Measurements from ENCODE around the gene UBL5. TPM values are rescaled to one million over a fixed set of nuclear protein-coding genes. Genes with fewer than 3 reads are reported as not detected.
A peak's percentile ranks its signal among the peaks of the same experiment; 100 is the strongest.

The UBL5 gene
- polyA plus RNA-seq, 1 donor from 2014 or later = 1,364 TPM

- TF ChIP-seq REST (IDR thresholded peaks at IDR 0.05; ENCODE audit: borderline replicate concordance) = peak; percentile 57
These were observed 35.3 kb upstream of the UBL5 start (continued) for GRCh38 chr19:9792206-9793070.

- no peaks in the 10 kb centered on the region for H3K36me3 ChIP-seq (ENCODE audit: insufficient read depth, low read length)
- H3K9me2 ChIP-seq (ENCODE audit: insufficient read depth, low read length) = no peaks in the 10 kb centered on the region
- peak overlapping the region; percentile 95 for H3K9ac ChIP-seq (ENCODE audit: low read length)
- no peaks in the 10 kb centered on the region for H3K79me2 ChIP-seq (replicated peaks; ENCODE audit: insufficient read depth, low read length)
- peak overlapping the region; percentile 62 for H3K4me2 ChIP-seq (ENCODE audit: low read length)
- peak overlapping the region; percentile 93 for H3K27ac ChIP-seq (ENCODE audit: low read length)
- no peaks in the 10 kb centered on the region for H3K27me3 ChIP-seq (ENCODE audit: insufficient read depth, low read depth, low read length)
- no peaks in the 10 kb centered on the region for H3K9me3 ChIP-seq (ENCODE audit: low read length)
- no peaks in the 10 kb centered on the region for H3F3A ChIP-seq (ENCODE audit: insufficient read depth, low read length, poor library complexity, severe bottlenecking)
- H4K20me1 ChIP-seq (ENCODE audit: insufficient read depth) = no peaks in the 10 kb centered on the region
- no peak for TF ChIP-seq EP300 (conservative IDR thresholded peaks at IDR 0.05; ENCODE audit: poor library complexity, severe bottlenecking)
- peak; percentile 66 for TF ChIP-seq MXI1 (conservative IDR thresholded peaks at IDR 0.05; ENCODE audit: poor library complexity, severe bottlenecking)
- no peak for TF ChIP-seq EZH2 (IDR thresholded peaks at IDR 0.05; ENCODE audit: borderline replicate concordance, insufficient read depth, low read length, poor library complexity, severe bottlenecking)
- TF ChIP-seq TAF1 (IDR thresholded peaks at IDR 0.05; ENCODE audit: low read depth) = no peak
- no peak for TF ChIP-seq RAD21 (conservative IDR thresholded peaks at IDR 0.05)
- peak overlapping the region; percentile 91 for H2AFZ ChIP-seq (ENCODE audit: low read depth, low read length)
- peak overlapping the region; percentile 78 for H3K4me3 ChIP-seq (ENCODE audit: low read length)
These were observed 34.6 kb upstream of the UBL5 start for GRCh38 chr19:9793071-9793591.

- Histone ChIP-seq H2AFZ (ENCODE audit: low read depth, low read length) (no peak overlapping the region), H3K27me3 (ENCODE audit: insufficient read depth, low read depth, low read length) (no peaks in the 10 kb centered on the region), H3K36me3 (ENCODE audit: insufficient read depth, low read length) (no peaks in the 10 kb centered on the region), H3K79me2 (replicated peaks; ENCODE audit: insufficient read depth, low read length) (no peaks in the 10 kb centered on the region), H3K4me2 (ENCODE audit: low read length) (no peak overlapping the region), H3K9ac (ENCODE audit: low read length) (no peak overlapping the region), H3K9me2 (ENCODE audit: insufficient read depth, low read length) (no peaks in the 10 kb centered on the region), H3K27ac (ENCODE audit: low read length) (no peak overlapping the region), H3F3A (ENCODE audit: insufficient read depth, low read length, poor library complexity, severe bottlenecking) (no peaks in the 10 kb centered on the region), H3K9me3 (ENCODE audit: low read length) (no peaks in the 10 kb centered on the region), H4K20me1 (ENCODE audit: insufficient read depth) (no peaks in the 10 kb centered on the region), H3K4me3 (ENCODE audit: low read length) (no peak overlapping the region)
- peak; percentile 98 for TF ChIP-seq RAD21 (conservative IDR thresholded peaks at IDR 0.05)
- TF ChIP-seq EZH2 (IDR thresholded peaks at IDR 0.05; ENCODE audit: borderline replicate concordance, insufficient read depth, low read length, poor library complexity, severe bottlenecking) = no peak
- peak; percentile 97 for TF ChIP-seq CTCF (IDR thresholded peaks at IDR 0.05; ENCODE audit: poor library complexity, severe bottlenecking)
- peak; percentile 98 for TF ChIP-seq SMC3 (conservative IDR thresholded peaks at IDR 0.05; ENCODE audit: poor library complexity)
- no peak for TF ChIP-seq TAF1 (IDR thresholded peaks at IDR 0.05; ENCODE audit: low read depth)
- TF ChIP-seq MXI1 (conservative IDR thresholded peaks at IDR 0.05; ENCODE audit: poor library complexity, severe bottlenecking) = peak; percentile 62
- no peak for TF ChIP-seq REST (IDR thresholded peaks at IDR 0.05; ENCODE audit: borderline replicate concordance)
- no peak for TF ChIP-seq POLR2AphosphoS5 (IDR thresholded peaks at IDR 0.05)
- TF ChIP-seq EP300 (conservative IDR thresholded peaks at IDR 0.05; ENCODE audit: poor library complexity, severe bottlenecking) = no peak
These were observed 31.5 kb upstream of the UBL5 start for GRCh38 chr19:9796113-9796773.
